PC-9 (cell line): ENCODE data around the gene SIK1.
"Not testable (repeated sequence)": the region's sequence is repeated elsewhere in the genome, so short reads cannot be mapped to it uniquely, and the experiment has no call there.

Experiments used
- EZH2 ChIP-seq: fragments of 200-600 bp; sonication (generic); IDR thresholded peaks from 2 replicates; pipeline ENCODE4 v1.8.0; 2017; ENCODE audit warnings: antibody characterized with exemption, low read depth
- TF ChIP-seq, protein P1 (sequence below): fragments of 200-600 bp; sonication (generic); conservative IDR thresholded peaks from 2 replicates; pipeline ENCODE4 v1.6.1; 2017; ENCODE audit warnings: mixed run types, antibody characterized with exemption, mild to moderate bottlenecking, moderate library complexity

GRCh38 chr21:43447353-43447977 is 20.5 kb upstream of the SIK1 start:
- TF ChIP-seq, protein P1, sequence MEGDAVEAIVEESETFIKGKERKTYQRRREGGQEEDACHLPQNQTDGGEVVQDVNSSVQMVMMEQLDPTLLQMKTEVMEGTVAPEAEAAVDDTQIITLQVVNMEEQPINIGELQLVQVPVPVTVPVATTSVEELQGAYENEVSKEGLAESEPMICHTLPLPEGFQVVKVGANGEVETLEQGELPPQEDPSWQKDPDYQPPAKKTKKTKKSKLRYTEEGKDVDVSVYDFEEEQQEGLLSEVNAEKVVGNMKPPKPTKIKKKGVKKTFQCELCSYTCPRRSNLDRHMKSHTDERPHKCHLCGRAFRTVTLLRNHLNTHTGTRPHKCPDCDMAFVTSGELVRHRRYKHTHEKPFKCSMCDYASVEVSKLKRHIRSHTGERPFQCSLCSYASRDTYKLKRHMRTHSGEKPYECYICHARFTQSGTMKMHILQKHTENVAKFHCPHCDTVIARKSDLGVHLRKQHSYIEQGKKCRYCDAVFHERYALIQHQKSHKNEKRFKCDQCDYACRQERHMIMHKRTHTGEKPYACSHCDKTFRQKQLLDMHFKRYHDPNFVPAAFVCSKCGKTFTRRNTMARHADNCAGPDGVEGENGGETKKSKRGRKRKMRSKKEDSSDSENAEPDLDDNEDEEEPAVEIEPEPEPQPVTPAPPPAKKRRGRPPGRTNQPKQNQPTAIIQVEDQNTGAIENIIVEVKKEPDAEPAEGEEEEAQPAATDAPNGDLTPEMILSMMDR, result not testable (repeated sequence)
- not testable (repeated sequence) for TF ChIP-seq EZH2
